ENCODE results near the gene PRXL2A.

PRXL2A gene

DNA sequence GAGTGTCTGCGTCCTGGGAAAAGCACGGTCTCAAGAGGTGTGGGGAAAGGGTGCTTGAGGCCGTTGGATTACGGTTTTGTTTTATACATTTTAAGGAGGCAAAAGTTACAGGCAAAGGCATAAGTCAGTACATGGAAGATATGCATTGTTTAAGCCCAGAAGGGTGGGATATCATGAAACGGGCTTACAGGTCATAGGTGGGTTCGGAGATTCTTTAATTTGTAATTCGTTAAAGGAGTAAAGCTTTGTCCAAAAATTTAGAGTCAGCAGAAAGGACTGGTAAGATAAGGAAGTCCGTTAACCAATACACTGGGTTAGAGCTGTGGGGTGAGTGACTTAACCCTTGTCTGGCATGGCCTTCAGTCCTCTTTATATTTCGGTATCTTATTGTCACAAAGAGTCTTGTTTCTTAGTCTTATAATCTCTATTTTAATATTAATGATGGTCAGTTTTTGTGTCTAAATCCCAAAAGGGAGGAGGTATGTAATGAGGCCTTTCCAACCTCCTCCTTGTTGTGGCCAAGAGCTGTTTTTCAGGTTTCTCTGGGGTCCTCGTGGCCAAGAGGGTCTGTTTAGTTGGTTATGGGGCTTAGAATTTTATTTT is 58.5 kb downstream of the PRXL2A start:
- no peak for DNase-seq (ENCODE audit: low spot score)
- no peak overlapping the region for H3K4me3 ChIP-seq
- peak overlapping the region; percentile 36 to 83 for H3K27ac ChIP-seq
- TF ChIP-seq, protein P1, sequence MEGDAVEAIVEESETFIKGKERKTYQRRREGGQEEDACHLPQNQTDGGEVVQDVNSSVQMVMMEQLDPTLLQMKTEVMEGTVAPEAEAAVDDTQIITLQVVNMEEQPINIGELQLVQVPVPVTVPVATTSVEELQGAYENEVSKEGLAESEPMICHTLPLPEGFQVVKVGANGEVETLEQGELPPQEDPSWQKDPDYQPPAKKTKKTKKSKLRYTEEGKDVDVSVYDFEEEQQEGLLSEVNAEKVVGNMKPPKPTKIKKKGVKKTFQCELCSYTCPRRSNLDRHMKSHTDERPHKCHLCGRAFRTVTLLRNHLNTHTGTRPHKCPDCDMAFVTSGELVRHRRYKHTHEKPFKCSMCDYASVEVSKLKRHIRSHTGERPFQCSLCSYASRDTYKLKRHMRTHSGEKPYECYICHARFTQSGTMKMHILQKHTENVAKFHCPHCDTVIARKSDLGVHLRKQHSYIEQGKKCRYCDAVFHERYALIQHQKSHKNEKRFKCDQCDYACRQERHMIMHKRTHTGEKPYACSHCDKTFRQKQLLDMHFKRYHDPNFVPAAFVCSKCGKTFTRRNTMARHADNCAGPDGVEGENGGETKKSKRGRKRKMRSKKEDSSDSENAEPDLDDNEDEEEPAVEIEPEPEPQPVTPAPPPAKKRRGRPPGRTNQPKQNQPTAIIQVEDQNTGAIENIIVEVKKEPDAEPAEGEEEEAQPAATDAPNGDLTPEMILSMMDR (IDR thresholded peaks at IDR 0.05), result no peak

DNA sequence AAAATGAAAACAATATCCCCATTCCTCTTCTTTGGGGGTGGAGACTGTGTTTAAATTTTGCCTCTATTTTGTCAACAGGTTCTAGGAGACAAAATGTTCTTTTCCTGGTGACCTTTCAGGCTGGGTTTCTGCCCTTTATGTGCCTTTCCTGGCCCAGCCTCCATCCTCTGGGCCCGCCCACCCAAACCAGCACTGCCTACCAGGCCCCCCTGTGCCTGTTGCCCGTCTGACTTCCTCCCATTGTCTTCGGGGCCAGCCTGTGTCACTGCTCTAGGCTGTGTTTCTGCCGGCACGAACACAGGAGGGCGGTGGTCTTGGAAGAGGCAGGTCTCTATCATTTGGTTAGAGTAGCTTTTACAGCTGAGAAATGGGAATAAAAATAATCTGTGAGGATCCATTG is 59.7 kb downstream of the PRXL2A start:
- TF ChIP-seq, protein P1 (IDR thresholded peaks at IDR 0.05), result no peak
- no peak for DNase-seq (ENCODE audit: low spot score)
- Histone ChIP-seq H3K27ac (peak overlapping the region; percentile 36 to 83), H3K4me3 (peak overlapping the region; percentile 36)

DNA sequence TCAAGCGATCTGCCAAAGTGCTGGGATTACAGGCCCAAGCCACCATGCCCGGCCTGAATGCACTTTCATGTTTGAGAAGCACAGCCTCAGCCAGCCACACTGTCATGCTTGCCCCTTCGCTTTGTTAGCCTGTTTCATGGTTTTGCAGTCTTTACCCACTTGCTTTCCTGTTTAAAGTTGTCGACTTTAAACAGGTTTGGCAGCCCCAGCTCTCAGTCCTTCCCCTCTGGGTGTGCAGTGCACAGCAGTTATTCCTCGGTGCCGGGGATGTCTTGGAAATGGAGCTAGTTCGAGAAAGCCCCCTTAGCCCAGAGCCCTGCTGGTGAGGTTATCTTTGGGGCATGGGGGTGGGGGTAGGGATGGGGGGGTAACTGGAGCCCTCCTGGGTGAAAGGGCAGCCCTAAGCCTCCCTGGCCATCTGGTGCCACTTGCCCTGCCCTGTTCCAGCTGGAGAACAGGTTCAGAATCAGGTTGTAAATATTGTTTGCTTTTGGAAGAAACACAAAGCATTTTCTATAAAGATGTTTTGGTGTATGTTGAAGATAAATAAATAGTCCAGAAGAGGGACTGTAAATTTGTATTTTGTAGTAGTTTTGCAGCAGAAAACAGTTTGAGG is 60.6 kb downstream of the PRXL2A start:
- no peak for DNase-seq (ENCODE audit: low spot score)
- H3K27ac ChIP-seq, result peak overlapping the region in 1 of 2 donors; percentile 46
- H3K4me3 ChIP-seq, result peak overlapping the region; percentile 7
- TF ChIP-seq, protein P1 (IDR thresholded peaks at IDR 0.05), result no peak

DNA sequence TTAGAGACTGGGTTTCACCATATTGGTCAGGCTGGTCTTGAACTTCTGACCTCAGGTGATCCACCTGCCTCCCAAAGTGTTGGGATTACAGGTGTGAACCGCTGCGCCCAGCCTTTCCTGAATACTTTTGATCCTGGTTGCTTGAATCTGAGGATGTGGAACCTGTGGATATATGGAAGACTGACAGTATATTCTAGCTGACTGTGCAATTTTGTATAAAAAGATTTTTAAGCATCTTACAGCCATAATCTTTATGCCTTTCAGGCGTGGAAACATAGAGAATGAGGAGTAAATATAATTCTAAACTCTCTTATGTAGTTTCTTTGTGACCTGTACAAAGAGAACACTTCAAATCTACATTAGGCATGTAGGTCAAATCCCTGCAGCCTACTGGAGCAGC is 61.9 kb downstream of the PRXL2A start:
- H3K4me3 ChIP-seq, result no peak overlapping the region
- DNase-seq (ENCODE audit: low spot score), result no peak
- TF ChIP-seq, protein P1 (IDR thresholded peaks at IDR 0.05), result no peak
- peak overlapping the region in 1 of 2 donors; percentile 35 for H3K27ac ChIP-seq

DNA sequence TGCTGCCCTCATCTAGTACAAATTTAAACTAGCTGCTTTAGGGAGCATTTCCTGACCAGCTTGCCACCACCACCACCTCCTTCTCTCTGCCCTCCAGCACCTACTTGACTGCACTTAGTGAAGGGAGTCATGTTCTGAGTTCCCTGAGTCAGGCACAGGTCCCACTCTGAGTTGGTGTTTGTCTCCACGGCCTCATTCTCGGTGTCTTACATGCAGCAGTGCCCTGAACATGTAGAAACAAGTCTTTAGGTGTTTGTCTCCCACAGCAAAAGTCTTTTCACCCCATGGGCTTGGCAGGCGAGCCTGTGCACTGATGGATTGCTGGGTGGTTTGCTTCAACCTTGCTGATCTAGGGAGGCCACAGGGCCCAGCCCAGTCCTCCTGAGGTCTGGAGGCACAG is 62.6 kb downstream of the PRXL2A start:
- no peak overlapping the region for H3K4me3 ChIP-seq
- DNase-seq (ENCODE audit: low spot score), result no peak
- peak overlapping the region in 1 of 2 donors; percentile 35 for H3K27ac ChIP-seq
- TF ChIP-seq, protein P1 (IDR thresholded peaks at IDR 0.05), result no peak

DNA sequence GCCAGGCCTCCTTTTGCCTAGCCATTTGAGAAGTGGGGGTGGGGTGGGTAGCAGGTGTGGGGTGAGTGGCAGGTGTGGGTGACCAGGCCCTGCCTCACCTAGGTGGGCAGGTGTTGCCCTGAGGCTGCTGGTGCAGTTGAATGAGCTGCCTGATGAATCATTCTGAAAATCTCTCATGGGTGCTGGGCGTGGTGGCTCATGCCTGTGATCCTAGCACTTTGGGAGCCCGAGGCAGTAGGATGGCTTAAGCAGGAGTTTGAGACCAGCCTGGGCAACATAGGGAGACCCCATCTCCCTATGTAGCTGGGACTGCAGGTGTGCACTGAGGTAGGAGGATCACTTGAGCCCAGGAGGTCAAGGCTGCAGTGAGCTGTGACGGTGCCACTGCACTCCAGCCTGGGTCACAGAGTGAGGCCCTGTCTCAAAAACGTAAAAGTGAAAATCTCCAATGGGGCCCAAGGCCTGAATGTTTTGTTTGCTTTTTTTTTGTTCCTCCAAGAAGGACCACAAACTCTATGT is 63.4 kb downstream of the PRXL2A start:
- H3K27ac ChIP-seq, result no peak overlapping the region

More for the DNA sequence above, 63.4 kb downstream of the PRXL2A start:
- H3K4me3 ChIP-seq, result no peak overlapping the region
- TF ChIP-seq, protein P1 (IDR thresholded peaks at IDR 0.05), result no peak
- no peak for DNase-seq (ENCODE audit: low spot score)
